Upper lobe of right lung (tissue), 1 donor: Measurements from ENCODE around the gene USP44. TPM values are rescaled to one million over a fixed set of nuclear protein-coding genes. Genes with fewer than 3 reads are reported as not detected.

Experiments used
- ATAC-seq: fragments of 200-7000 bp; cut with Tn5 transposase; one replicate; pipeline ENCODE4 v1.9.1; 2020; ENCODE audit warnings: mild to moderate bottlenecking, moderate library complexity
- DNase-seq: peaks from one replicate; pipeline ENCODE4 v3.0.0-alpha.2; 2020
- H3K27ac ChIP-seq: fragments of 200-600 bp; one replicate; pipeline ENCODE4 v1.8.0; 2022
- H3K27me3 ChIP-seq: fragments of 200-600 bp; one replicate; pipeline ENCODE4 v1.8.0; 2022; ENCODE audit warnings: mild to moderate bottlenecking
- H3K36me3 ChIP-seq: fragments of 200-600 bp; one replicate; pipeline ENCODE4 v1.8.0; 2022
- H3K4me1 ChIP-seq: fragments of 200-600 bp; one replicate; pipeline ENCODE4 v1.8.0; 2022
- H3K4me3 ChIP-seq: fragments of 200-600 bp; one replicate; pipeline ENCODE4 v1.8.0; 2022; ENCODE audit warnings: mild to moderate bottlenecking
- H3K9me3 ChIP-seq: fragments of 200-600 bp; one replicate; pipeline ENCODE4 v1.8.0; 2022
- intact Hi-C: fragments of 100-400 bp; cut with DNase I; formaldehyde crosslinking; loops from one replicate; pipeline ENCODE4 v1.11.0; 2022
- total RNA-seq: library from RNA; stranded (reverse); fragmentation: NEBNext Ultra II Directional; extraction: Animal tissue kit (Norgen Biotek cat#: 25700); gene quantifications from one replicate; pipeline ENCODE4 v1.2.1, GENCODE V29; 2021
- TF ChIP-seq, protein P1 (sequence below): fragments of 200-600 bp; IDR thresholded peaks from one replicate; pipeline ENCODE4 v1.8.0; 2022; ENCODE audit warnings: antibody characterized with exemption
- donor health status: DM: no; HTN: yes; CAD: no; lungs with severe emphysema.

USP44 gene
- total RNA-seq, 1 donor from 2014 or later, result 14.9 TPM

- H3K4me1 ChIP-seq, result peaks cover 22% of the 10 kb centered on the region
- H3K27ac ChIP-seq, result peak overlapping the region; percentile 98
- TF ChIP-seq, protein P1, sequence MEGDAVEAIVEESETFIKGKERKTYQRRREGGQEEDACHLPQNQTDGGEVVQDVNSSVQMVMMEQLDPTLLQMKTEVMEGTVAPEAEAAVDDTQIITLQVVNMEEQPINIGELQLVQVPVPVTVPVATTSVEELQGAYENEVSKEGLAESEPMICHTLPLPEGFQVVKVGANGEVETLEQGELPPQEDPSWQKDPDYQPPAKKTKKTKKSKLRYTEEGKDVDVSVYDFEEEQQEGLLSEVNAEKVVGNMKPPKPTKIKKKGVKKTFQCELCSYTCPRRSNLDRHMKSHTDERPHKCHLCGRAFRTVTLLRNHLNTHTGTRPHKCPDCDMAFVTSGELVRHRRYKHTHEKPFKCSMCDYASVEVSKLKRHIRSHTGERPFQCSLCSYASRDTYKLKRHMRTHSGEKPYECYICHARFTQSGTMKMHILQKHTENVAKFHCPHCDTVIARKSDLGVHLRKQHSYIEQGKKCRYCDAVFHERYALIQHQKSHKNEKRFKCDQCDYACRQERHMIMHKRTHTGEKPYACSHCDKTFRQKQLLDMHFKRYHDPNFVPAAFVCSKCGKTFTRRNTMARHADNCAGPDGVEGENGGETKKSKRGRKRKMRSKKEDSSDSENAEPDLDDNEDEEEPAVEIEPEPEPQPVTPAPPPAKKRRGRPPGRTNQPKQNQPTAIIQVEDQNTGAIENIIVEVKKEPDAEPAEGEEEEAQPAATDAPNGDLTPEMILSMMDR, result no peak
- H3K4me3 ChIP-seq, result peak overlapping the region; percentile 97
- ATAC-seq, result peak; percentile 55
- intact Hi-C loops, result no loop called here
- no peaks in the 10 kb centered on the region for H3K27me3 ChIP-seq
- no peak for DNase-seq
- H3K36me3 ChIP-seq, result peaks cover 27% of the 10 kb centered on the region
- H3K9me3 ChIP-seq, result no peaks in the 10 kb centered on the region
Observed at GRCh38 chr12:95473231-95473883, 77.9 kb downstream of the USP44 start.

DNA sequence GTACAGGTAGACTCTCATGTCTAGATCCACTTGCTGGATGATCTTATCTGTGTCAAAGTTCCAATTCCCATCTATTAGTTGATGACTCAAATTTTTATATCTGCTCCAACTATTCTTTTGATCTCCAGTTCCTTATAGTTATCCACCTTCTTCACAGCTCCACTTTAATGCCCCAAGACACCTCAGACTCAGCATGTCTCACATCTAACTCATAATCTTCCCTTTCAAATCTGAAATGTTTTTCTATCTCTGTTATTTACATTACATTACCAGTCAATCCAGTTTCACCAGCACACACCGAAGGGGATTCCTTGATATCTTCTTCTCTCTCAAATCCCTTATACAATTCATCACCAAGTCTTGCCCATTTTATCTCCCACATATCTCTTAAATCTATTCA, 81.0 kb downstream of the USP44 start:
- ATAC-seq (no peak), DNase-seq (no peak)
- Histone ChIP-seq H3K27me3 (no peaks in the 10 kb centered on the region), H3K4me1 (peaks cover 14% of the 10 kb centered on the region), H3K9me3 (no peaks in the 10 kb centered on the region), H3K36me3 (no peaks in the 10 kb centered on the region), H3K27ac (no peak overlapping the region), H3K4me3 (no peak overlapping the region)
- TF ChIP-seq, protein P1, result no peak
- intact Hi-C loops, result no loop called here

Other genes starting within 250 kb of the USP44 start
- 53.8 TPM for gene METAP2, start 77.3 kb downstream of the USP44 start, total RNA-seq
- 136 TPM for gene NTN4, start 239.3 kb upstream of the USP44 start, total RNA-seq